Panc1 (cell line): Measurements from ENCODE around the gene PPARG.

Experiments used
- POLR2AphosphoS5 ChIP-seq: IDR thresholded peaks from 2 replicates; pipeline ENCODE4 v1.6.1; 2012; ENCODE audit warnings: mild to moderate bottlenecking, low read depth, low read length, moderate library complexity
- TF ChIP-seq, protein P1 (sequence below): fragments of 450-650 bp; IDR thresholded peaks from 2 replicates; pipeline ENCODE4 v1.5.1; 2017; ENCODE audit warnings: mild to moderate bottlenecking
- TF ChIP-seq, protein P2 (sequence below), 2 experiments: IDR thresholded peaks; 2 replicates each; pipeline ENCODE4 v1.6.1; 2011 to 2012; ENCODE audit warnings: low read depth in 2 of 2, control low read depth in 1 of 2, low read length in 1 of 2, mild to moderate bottlenecking in 1 of 2, moderate library complexity in 1 of 2; ENCODE audit not compliant: insufficient read depth in 1 of 2

DNA sequence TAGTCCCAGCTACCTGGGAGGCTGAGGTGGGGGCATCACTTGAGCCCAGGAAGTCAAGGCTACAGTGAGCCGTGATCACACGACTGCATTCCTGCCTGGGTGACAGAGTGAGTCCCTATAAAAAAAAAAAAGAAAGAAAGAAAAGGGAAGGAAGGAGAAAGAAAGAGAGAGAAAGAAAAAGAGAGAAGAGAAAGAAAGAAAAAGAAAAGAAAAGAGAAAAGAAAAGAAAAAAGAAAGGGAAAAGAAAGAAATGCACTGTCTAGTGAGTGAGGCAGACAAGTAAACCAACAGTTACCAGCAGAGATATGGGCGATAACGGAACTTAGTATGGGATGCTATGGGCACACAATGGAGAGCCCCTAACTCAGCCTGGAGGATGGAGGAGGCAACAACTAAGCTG is 158.2 kb downstream of the PPARG start:
- TF ChIP-seq, protein P1, sequence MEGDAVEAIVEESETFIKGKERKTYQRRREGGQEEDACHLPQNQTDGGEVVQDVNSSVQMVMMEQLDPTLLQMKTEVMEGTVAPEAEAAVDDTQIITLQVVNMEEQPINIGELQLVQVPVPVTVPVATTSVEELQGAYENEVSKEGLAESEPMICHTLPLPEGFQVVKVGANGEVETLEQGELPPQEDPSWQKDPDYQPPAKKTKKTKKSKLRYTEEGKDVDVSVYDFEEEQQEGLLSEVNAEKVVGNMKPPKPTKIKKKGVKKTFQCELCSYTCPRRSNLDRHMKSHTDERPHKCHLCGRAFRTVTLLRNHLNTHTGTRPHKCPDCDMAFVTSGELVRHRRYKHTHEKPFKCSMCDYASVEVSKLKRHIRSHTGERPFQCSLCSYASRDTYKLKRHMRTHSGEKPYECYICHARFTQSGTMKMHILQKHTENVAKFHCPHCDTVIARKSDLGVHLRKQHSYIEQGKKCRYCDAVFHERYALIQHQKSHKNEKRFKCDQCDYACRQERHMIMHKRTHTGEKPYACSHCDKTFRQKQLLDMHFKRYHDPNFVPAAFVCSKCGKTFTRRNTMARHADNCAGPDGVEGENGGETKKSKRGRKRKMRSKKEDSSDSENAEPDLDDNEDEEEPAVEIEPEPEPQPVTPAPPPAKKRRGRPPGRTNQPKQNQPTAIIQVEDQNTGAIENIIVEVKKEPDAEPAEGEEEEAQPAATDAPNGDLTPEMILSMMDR: no peak
- TF ChIP-seq, protein P2, sequence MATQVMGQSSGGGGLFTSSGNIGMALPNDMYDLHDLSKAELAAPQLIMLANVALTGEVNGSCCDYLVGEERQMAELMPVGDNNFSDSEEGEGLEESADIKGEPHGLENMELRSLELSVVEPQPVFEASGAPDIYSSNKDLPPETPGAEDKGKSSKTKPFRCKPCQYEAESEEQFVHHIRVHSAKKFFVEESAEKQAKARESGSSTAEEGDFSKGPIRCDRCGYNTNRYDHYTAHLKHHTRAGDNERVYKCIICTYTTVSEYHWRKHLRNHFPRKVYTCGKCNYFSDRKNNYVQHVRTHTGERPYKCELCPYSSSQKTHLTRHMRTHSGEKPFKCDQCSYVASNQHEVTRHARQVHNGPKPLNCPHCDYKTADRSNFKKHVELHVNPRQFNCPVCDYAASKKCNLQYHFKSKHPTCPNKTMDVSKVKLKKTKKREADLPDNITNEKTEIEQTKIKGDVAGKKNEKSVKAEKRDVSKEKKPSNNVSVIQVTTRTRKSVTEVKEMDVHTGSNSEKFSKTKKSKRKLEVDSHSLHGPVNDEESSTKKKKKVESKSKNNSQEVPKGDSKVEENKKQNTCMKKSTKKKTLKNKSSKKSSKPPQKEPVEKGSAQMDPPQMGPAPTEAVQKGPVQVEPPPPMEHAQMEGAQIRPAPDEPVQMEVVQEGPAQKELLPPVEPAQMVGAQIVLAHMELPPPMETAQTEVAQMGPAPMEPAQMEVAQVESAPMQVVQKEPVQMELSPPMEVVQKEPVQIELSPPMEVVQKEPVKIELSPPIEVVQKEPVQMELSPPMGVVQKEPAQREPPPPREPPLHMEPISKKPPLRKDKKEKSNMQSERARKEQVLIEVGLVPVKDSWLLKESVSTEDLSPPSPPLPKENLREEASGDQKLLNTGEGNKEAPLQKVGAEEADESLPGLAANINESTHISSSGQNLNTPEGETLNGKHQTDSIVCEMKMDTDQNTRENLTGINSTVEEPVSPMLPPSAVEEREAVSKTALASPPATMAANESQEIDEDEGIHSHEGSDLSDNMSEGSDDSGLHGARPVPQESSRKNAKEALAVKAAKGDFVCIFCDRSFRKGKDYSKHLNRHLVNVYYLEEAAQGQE (IDR thresholded peaks at IDR 0.05; ENCODE audit: insufficient read depth in 1 of 2, low read depth in 2 of 2, low read length in 1 of 2): no peak
- TF ChIP-seq POLR2AphosphoS5: no peak
